ENCODE results near the gene TSFM. TPM values are rescaled to one million over a fixed set of nuclear protein-coding genes. Genes with fewer than 3 reads are reported as not detected.
A peak's percentile ranks its signal among the peaks of the same experiment; 100 is the strongest.

TSFM gene
- total RNA-seq, 1 donor from 2014 or later: 53.7 TPM

GRCh38 chr12:57781801-57782200 is 786 bp upstream of the TSFM start:
- intact Hi-C loops (cut with micrococcal nuclease): no loop called here
- Histone ChIP-seq H3K36me3 (peaks cover 24% of the 10 kb centered on the region), H3K9me3 (replicated peaks) (no peaks in the 10 kb centered on the region), H3K27me3 (ENCODE audit: low read depth) (no peaks in the 10 kb centered on the region), H3K4me1 (peaks cover 21% of the 10 kb centered on the region), H3K4me3 (no peak overlapping the region), H3K27ac (replicated peaks) (no peak overlapping the region)
- no peak for DNase-seq
- no peak for TF ChIP-seq CTCF (IDR thresholded peaks at IDR 0.05; ENCODE audit: borderline replicate concordance)

- TF ChIP-seq CTCF (IDR thresholded peaks at IDR 0.05; ENCODE audit: borderline replicate concordance): no peak
- peak overlapping the region; percentile 81 for H3K27ac ChIP-seq (replicated peaks)
- H3K4me3 ChIP-seq: peak overlapping the region; percentile 96
- peaks cover 28% of the 10 kb centered on the region for H3K36me3 ChIP-seq
- intact Hi-C loops (cut with micrococcal nuclease): no loop called here
- H3K9me3 ChIP-seq (replicated peaks): no peaks in the 10 kb centered on the region
- H3K27me3 ChIP-seq (ENCODE audit: low read depth): no peaks in the 10 kb centered on the region
- DNase-seq: no peak
- peaks cover 21% of the 10 kb centered on the region for H3K4me1 ChIP-seq
These were observed 362 bp upstream of the TSFM start for GRCh38 chr12:57782243-57782607.

- H3K4me3 ChIP-seq: peak overlapping the region; percentile 96
- DNase-seq: no peak
- peaks cover 21% of the 10 kb centered on the region for H3K4me1 ChIP-seq
- H3K36me3 ChIP-seq: peaks cover 39% of the 10 kb centered on the region
- no peak overlapping the region for H3K27ac ChIP-seq (replicated peaks)
- no peaks in the 10 kb centered on the region for H3K9me3 ChIP-seq (replicated peaks)
- no peak for TF ChIP-seq CTCF (IDR thresholded peaks at IDR 0.05; ENCODE audit: borderline replicate concordance)
- intact Hi-C loops (cut with micrococcal nuclease): no loop called here
- no peaks in the 10 kb centered on the region for H3K27me3 ChIP-seq (ENCODE audit: low read depth)
These were observed 847 bp downstream of the TSFM start for GRCh38 chr12:57783466-57783801.

- Histone ChIP-seq H3K9me3 (replicated peaks) (no peaks in the 10 kb centered on the region), H3K36me3 (peaks cover 43% of the 10 kb centered on the region), H3K27ac (replicated peaks) (no peak overlapping the region), H3K4me1 (peaks cover 21% of the 10 kb centered on the region), H3K4me3 (peak overlapping the region; percentile 96), H3K27me3 (ENCODE audit: low read depth) (no peaks in the 10 kb centered on the region)
- DNase-seq: no peak
- intact Hi-C loops (cut with micrococcal nuclease): no loop called here
- no peak for TF ChIP-seq CTCF (IDR thresholded peaks at IDR 0.05; ENCODE audit: borderline replicate concordance)
These were observed 1.3 kb downstream of the TSFM start for GRCh38 chr12:57783861-57784260.

- intact Hi-C loops (cut with micrococcal nuclease): no loop called here
- H3K27ac ChIP-seq (replicated peaks): no peak overlapping the region
- no peaks in the 10 kb centered on the region for H3K4me1 ChIP-seq
- no peak overlapping the region for H3K4me3 ChIP-seq
- no peaks in the 10 kb centered on the region for H3K9me3 ChIP-seq (replicated peaks)
- TF ChIP-seq CTCF (IDR thresholded peaks at IDR 0.05; ENCODE audit: borderline replicate concordance): no peak
- H3K36me3 ChIP-seq: peaks cover 88% of the 10 kb centered on the region
- H3K27me3 ChIP-seq (ENCODE audit: low read depth): no peaks in the 10 kb centered on the region
- DNase-seq: no peak
These were observed 11.3 kb downstream of the TSFM start for GRCh38 chr12:57793920-57794319.

GRCh38 chr12:57795354-57795753 is 12.8 kb downstream of the TSFM start:
- H3K4me3 ChIP-seq: no peak overlapping the region
- H3K9me3 ChIP-seq (replicated peaks): no peaks in the 10 kb centered on the region
- no peak overlapping the region for H3K27ac ChIP-seq (replicated peaks)
- intact Hi-C loops (cut with micrococcal nuclease): no loop called here
- peaks cover 88% of the 10 kb centered on the region for H3K36me3 ChIP-seq
- DNase-seq: no peak
- no peaks in the 10 kb centered on the region for H3K27me3 ChIP-seq (ENCODE audit: low read depth)
- no peaks in the 10 kb centered on the region for H3K4me1 ChIP-seq
- no peak for TF ChIP-seq CTCF (IDR thresholded peaks at IDR 0.05; ENCODE audit: borderline replicate concordance)
